ENCODE results near the gene ST7.

DNA sequence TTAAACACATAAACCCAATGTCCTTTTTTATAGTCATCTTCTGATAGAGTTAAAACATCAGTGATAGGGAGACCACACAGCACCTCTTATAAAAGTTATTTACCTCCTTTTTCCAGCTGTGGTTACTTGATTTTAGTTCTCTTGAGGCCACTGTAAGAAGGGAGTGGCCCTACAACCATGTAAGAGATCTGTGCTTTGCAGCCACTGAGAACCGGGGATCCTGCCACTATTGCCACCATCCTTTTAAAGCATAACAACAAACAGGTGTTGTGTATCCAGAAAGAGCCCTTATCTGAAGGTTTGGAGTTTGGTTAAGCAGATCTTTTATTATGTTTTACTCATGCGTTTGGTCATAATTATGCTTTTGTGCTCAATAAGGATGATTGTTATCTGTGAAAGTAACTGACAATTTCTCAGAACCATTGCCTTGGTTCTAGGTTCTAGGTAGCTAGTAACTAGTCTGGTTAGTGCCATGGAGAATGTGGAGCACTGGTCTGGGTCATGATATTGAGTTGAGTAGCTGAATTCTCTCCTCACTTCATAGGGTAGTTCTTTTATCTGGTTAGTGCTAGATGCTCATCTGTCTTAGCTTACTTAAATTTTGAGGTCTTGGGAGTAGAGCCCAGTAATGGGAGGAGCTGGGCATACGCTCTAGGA lies 56.5 kb downstream of the ST7 start:
- TF ChIP-seq CTCF (IDR thresholded peaks at IDR 0.05) (no peak), POLR2AphosphoS5 (IDR thresholded peaks at IDR 0.05; ENCODE audit: low read depth, low read length) (no peak)

Measured in Panc1 (cell line).